Endodermal cell (in vitro differentiated cells): ENCODE data around the gene DKK3. TPM values are rescaled to one million over a fixed set of nuclear protein-coding genes. Genes with fewer than 3 reads are reported as not detected.

ENCODE experiments used
- DNase-seq: peaks from one replicate; pipeline ENCODE4 v3.0.0-alpha.2; 2017
- H3K27ac ChIP-seq: 2 replicates; pipeline ENCODE4 v1.5.1; 2013; ENCODE audit warnings: mild to moderate bottlenecking, low read depth, low read length, moderate library complexity
- H3K27me3 ChIP-seq: 2 replicates; pipeline ENCODE4 v1.6.1; 2013; ENCODE audit warnings: mild to moderate bottlenecking, low read length, moderate library complexity; ENCODE audit not compliant: insufficient read depth, control insufficient read depth, poor library complexity, severe bottlenecking
- H3K36me3 ChIP-seq: 2 replicates; pipeline ENCODE4 v1.7.0; 2013; ENCODE audit warnings: mild to moderate bottlenecking, low read length, moderate library complexity; ENCODE audit not compliant: control insufficient read depth, insufficient read depth
- H3K4me1 ChIP-seq: one replicate; pipeline ENCODE4 v1.7.0; 2013; ENCODE audit warnings: low read length; ENCODE audit not compliant: control insufficient read depth, insufficient read depth
- H3K4me3 ChIP-seq: 2 replicates; pipeline ENCODE4 v1.5.1; 2013; ENCODE audit warnings: mild to moderate bottlenecking, low read length, moderate library complexity
- H3K9ac ChIP-seq: 2 replicates; pipeline ENCODE4 v1.6.1; 2013; ENCODE audit warnings: mild to moderate bottlenecking, low read length, moderate library complexity; ENCODE audit not compliant: poor library complexity, severe bottlenecking; ENCODE audit errors: extremely low read depth
- H3K9me3 ChIP-seq: 2 replicates; pipeline ENCODE4 v1.6.1; 2013; ENCODE audit warnings: mild to moderate bottlenecking, low read length, moderate library complexity; ENCODE audit not compliant: control insufficient read depth
- H3K27ac Mint-ChIP-seq: 2 replicates; pipeline ENCODE4 v1.8.0; 2020; ENCODE audit warnings: mixed read lengths
- H3K27me3 Mint-ChIP-seq: 2 replicates; pipeline ENCODE4 v1.8.0; 2021; ENCODE audit warnings: mild to moderate bottlenecking, mixed read lengths; ENCODE audit not compliant: insufficient read depth
- H3K36me3 Mint-ChIP-seq: 2 replicates; pipeline ENCODE4 v1.8.0; 2020; ENCODE audit warnings: low read depth, mixed read lengths
- H3K4me1 Mint-ChIP-seq: 2 replicates; pipeline ENCODE4 v1.8.0; 2020; ENCODE audit warnings: mixed read lengths
- H3K4me3 Mint-ChIP-seq: 2 replicates; pipeline ENCODE4 v1.8.0; 2020; ENCODE audit warnings: mild to moderate bottlenecking, moderate library complexity, mixed read lengths
- H3K9me3 Mint-ChIP-seq: 2 replicates; pipeline ENCODE4 v1.8.0; 2020; ENCODE audit warnings: mild to moderate bottlenecking, mixed read lengths
- CTCF ChIP-seq: fragments of 200-600 bp; sonication (generic); conservative IDR thresholded peaks from 2 replicates; pipeline ENCODE4 v1.5.0; 2021; ENCODE audit warnings: antibody characterized with exemption, mild to moderate bottlenecking
- WGBS, 2 experiments: methylation state at CpG; one replicate each; pipeline versions ENCODE4 v1.1.5 to v1.1.7; 2013; ENCODE audit warnings: missing lambda C conversion rate in 2 of 2, mixed read lengths in 1 of 2; ENCODE audit not compliant: insufficient coverage in 1 of 2, insufficient read length in 1 of 2; 5-methylcytosine and 5-hydroxymethylcytosine counted together
- total RNA-seq, 2 donors: library from RNA; stranded (reverse); fragmentation: NEBNext Ultra II Directional in 1 of 2; extraction: Animal tissue kit (Norgen Biotek cat#: 25700) in 1 of 2; gene quantifications; 2 replicates in 1 of 2; 3 replicates in 1 of 2; pipeline ENCODE4 v1.2.1, GENCODE V29; 2021

Gene DKK3
- total RNA-seq, 2 donors from 2014 or later: 18.8 to 42.6 TPM

GRCh38 chr11:12009617-12010321, 1.3 kb upstream of the DKK3 start:
- Mint-ChIP-seq H3K27me3 (peaks cover 52% of the 10 kb centered on the region), H3K4me1 (peaks cover 13% of the 10 kb centered on the region), H3K4me3 (peak overlapping the region; percentile 78), H3K36me3 (no peaks in the 10 kb centered on the region), H3K9me3 (no peaks in the 10 kb centered on the region), H3K27ac (peak overlapping the region; percentile 71)
- peaks cover 5% of the 10 kb centered on the region for H3K36me3 ChIP-seq
- peak overlapping the region; percentile 76 for H3K4me3 ChIP-seq
- peaks cover 36% of the 10 kb centered on the region for H3K27me3 ChIP-seq
- WGBS, 2 experiments: 46 to 57% methylated on average over 9 to 15 of the region's 15 CpGs
- H3K9me3 ChIP-seq: no peaks in the 10 kb centered on the region
- no peak for TF ChIP-seq CTCF
- H3K4me1 ChIP-seq: peaks cover 4% of the 10 kb centered on the region
- H3K27ac ChIP-seq: no peak overlapping the region
- DNase-seq: peak; percentile 57
- no peak overlapping the region for H3K9ac ChIP-seq

- peak overlapping the region; percentile 81 for H3K27ac Mint-ChIP-seq
- Histone ChIP-seq H3K4me1 (peaks cover 4% of the 10 kb centered on the region), H3K36me3 (peaks cover 5% of the 10 kb centered on the region), H3K9me3 (no peaks in the 10 kb centered on the region), H3K27me3 (peaks cover 36% of the 10 kb centered on the region), H3K9ac (no peak overlapping the region), H3K27ac (no peak overlapping the region), H3K4me3 (peak overlapping the region; percentile 85)
- H3K4me1 Mint-ChIP-seq: peaks cover 15% of the 10 kb centered on the region
- peak overlapping the region; percentile 78 for H3K4me3 Mint-ChIP-seq
- no peak for TF ChIP-seq CTCF
- H3K9me3 Mint-ChIP-seq: no peaks in the 10 kb centered on the region
- H3K36me3 Mint-ChIP-seq: no peaks in the 10 kb centered on the region
- H3K27me3 Mint-ChIP-seq: peaks cover 45% of the 10 kb centered on the region
- WGBS, 2 experiments: 0 to 1% methylated on average over 6 to 64 of the region's 76 CpGs
- peak; percentile 94 for DNase-seq
Observed at GRCh38 chr11:12008790-12009616, 577 bp upstream of the DKK3 start.

GRCh38 chr11:12007230-12007593, 1.2 kb downstream of the DKK3 start:
- peak; percentile 76 for DNase-seq
- peaks cover 12% of the 10 kb centered on the region for H3K4me1 Mint-ChIP-seq
- H3K9me3 ChIP-seq: no peaks in the 10 kb centered on the region
- no peaks in the 10 kb centered on the region for H3K9me3 Mint-ChIP-seq
- peaks cover 36% of the 10 kb centered on the region for H3K27me3 ChIP-seq
- H3K4me3 ChIP-seq: no peak overlapping the region
- H3K27me3 Mint-ChIP-seq: peaks cover 39% of the 10 kb centered on the region
- H3K36me3 ChIP-seq: peaks cover 10% of the 10 kb centered on the region
- no peak overlapping the region for H3K27ac Mint-ChIP-seq
- peaks cover 4% of the 10 kb centered on the region for H3K4me1 ChIP-seq
- TF ChIP-seq CTCF: no peak
- no peak overlapping the region for H3K27ac ChIP-seq
- peaks cover 5% of the 10 kb centered on the region for H3K36me3 Mint-ChIP-seq
- H3K4me3 Mint-ChIP-seq: peak overlapping the region; percentile 78
- WGBS, 2 experiments: 93% methylated on average over 5 of the region's 5 CpGs; no CpG with 5 or more reads in 1 of the 2 experiments
- no peak overlapping the region for H3K9ac ChIP-seq
